ENCODE data around the gene DSTYK.

The DSTYK gene

DNA sequence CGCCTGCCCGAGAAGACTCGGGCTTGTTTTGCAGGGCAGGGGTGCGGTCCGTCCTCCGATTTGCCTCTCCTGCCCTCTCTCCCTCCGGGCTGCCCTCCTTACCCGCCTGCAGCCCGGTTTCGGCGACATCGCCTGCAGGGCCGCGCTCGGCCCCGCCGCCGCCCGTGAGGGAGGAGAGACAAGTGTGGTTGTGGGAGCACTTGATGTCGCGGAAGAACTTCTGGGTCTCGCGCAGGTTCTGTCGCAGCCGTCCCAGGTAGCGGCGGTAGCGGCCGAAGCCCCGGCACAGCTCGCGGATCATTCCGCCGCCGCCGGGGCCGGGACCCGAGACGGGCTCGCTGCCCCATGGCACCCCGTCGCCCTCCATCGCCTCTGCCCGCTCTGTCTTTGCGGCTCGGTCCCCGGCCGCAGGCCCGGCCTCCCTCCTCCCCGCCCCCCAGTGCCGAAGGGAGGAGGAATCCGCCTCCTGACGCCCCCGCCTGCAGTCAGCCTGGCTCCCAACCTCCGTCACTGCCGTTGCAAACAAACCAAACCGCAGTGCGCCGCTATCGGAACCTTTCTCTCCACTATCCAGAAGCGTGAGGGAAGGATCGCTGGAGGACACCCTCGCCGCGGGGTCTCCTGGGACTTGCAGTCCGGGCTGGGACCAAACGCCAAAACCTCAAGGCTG lies at the start of gene DSTYK (continued):
- peak; percentile 68 for TF ChIP-seq GLIS2 (tag by site-specific recombination; IDR thresholded peaks at IDR 0.05)
- peak; percentile 98; the same call in 1 of the 2 replicates for TF ChIP-seq ZNF391 (tag by site-specific recombination; IDR thresholded peaks at IDR 0.05; ENCODE audit: borderline replicate concordance, low read depth)
- no peak for TF ChIP-seq ZNF48 (tag by site-specific recombination; IDR thresholded peaks at IDR 0.05)
- TF ChIP-seq, protein P1, sequence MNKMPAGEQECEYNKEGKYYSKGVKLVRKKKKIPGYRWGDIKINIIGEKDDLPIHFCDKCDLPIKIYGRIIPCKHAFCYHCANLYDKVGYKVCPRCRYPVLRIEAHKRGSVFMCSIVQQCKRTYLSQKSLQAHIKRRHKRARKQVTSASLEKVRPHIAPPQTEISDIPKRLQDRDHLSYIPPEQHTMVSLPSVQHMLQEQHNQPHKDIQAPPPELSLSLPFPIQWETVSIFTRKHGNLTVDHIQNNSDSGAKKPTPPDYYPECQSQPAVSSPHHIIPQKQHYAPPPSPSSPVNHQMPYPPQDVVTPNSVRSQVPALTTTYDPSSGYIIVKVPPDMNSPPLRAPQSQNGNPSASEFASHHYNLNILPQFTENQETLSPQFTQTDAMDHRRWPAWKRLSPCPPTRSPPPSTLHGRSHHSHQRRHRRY (tag by site-specific recombination; IDR thresholded peaks at IDR 0.05): no peak
- peak; percentile 99 for TF ChIP-seq ZFP37 (tag by site-specific recombination; IDR thresholded peaks at IDR 0.05)
- no peak for TF ChIP-seq ZNF354C (tag by site-specific recombination; IDR thresholded peaks at IDR 0.05; ENCODE audit: borderline replicate concordance, low read depth)
- TF ChIP-seq ZBTB8A (tag by site-specific recombination; IDR thresholded peaks at IDR 0.05): peak; percentile 91
- no peak for TF ChIP-seq MEIS1 (CRISPR knock-in tag; IDR thresholded peaks at IDR 0.05; ENCODE audit: borderline replicate concordance)
- peak; percentile 98 for TF ChIP-seq ZNF2 (tag by site-specific recombination; IDR thresholded peaks at IDR 0.05)
- TF ChIP-seq, protein P2, sequence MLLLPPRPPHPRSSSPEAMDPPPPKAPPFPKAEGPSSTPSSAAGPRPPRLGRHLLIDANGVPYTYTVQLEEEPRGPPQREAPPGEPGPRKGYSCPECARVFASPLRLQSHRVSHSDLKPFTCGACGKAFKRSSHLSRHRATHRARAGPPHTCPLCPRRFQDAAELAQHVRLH (tag by site-specific recombination; IDR thresholded peaks at IDR 0.05): peak; percentile 93
- TF ChIP-seq ZXDB (tag by site-specific recombination; IDR thresholded peaks at IDR 0.05): peak; percentile 99
- peak; percentile 99 for TF ChIP-seq ZBTB17 (tag by site-specific recombination; IDR thresholded peaks at IDR 0.05)
- TF ChIP-seq ZNF248 (tag by site-specific recombination; IDR thresholded peaks at IDR 0.05): no peak
- TF ChIP-seq, protein P3, sequence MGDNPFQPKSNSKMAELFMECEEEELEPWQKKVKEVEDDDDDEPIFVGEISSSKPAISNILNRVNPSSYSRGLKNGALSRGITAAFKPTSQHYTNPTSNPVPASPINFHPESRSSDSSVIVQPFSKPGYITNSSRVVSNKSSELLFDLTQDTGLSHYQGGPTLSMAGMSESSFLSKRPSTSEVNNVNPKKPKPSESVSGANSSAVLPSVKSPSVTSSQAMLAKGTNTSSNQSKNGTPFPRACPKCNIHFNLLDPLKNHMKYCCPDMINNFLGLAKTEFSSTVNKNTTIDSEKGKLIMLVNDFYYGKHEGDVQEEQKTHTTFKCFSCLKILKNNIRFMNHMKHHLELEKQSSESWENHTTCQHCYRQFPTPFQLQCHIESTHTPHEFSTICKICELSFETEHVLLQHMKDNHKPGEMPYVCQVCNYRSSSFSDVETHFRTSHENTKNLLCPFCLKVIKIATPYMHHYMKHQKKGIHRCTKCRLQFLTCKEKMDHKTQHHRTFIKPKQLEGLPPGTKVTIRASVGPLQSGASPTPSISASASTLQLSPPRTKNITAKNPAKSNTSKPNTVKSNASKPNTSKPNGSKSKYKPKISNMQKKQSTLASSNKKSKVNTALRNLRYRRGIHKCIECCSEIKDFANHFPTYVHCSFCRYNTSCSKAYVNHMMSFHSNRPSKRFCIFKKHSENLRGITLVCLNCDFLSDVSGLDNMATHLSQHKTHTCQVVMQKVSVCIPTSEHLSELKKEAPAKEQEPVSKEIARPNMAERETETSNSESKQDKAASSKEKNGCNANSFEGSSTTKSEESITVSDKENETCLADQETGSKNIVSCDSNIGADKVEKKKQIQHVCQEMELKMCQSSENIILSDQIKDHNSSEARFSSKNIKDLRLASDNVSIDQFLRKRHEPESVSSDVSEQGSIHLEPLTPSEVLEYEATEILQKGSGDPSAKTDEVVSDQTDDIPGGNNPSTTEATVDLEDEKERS (tag by site-specific recombination; IDR thresholded peaks at IDR 0.05): peak; percentile 70; the same call in 1 of the 2 replicates
- TF ChIP-seq ZNF610 (tag by site-specific recombination; IDR thresholded peaks at IDR 0.05; ENCODE audit: borderline replicate concordance): peak; percentile 87
- TF ChIP-seq SCRT2 (tag by site-specific recombination; IDR thresholded peaks at IDR 0.05): peak; percentile 43
- 0 out of 2 replicates have a peak, but pooled peaks have one; percentile 8 for TF ChIP-seq ZNF169 (tag by site-specific recombination; IDR thresholded peaks at IDR 0.05)
- peak; percentile 60 for TF ChIP-seq ZNF19 (tag by site-specific recombination; IDR thresholded peaks at IDR 0.05; ENCODE audit: low read depth)
- TF ChIP-seq, protein P4, sequence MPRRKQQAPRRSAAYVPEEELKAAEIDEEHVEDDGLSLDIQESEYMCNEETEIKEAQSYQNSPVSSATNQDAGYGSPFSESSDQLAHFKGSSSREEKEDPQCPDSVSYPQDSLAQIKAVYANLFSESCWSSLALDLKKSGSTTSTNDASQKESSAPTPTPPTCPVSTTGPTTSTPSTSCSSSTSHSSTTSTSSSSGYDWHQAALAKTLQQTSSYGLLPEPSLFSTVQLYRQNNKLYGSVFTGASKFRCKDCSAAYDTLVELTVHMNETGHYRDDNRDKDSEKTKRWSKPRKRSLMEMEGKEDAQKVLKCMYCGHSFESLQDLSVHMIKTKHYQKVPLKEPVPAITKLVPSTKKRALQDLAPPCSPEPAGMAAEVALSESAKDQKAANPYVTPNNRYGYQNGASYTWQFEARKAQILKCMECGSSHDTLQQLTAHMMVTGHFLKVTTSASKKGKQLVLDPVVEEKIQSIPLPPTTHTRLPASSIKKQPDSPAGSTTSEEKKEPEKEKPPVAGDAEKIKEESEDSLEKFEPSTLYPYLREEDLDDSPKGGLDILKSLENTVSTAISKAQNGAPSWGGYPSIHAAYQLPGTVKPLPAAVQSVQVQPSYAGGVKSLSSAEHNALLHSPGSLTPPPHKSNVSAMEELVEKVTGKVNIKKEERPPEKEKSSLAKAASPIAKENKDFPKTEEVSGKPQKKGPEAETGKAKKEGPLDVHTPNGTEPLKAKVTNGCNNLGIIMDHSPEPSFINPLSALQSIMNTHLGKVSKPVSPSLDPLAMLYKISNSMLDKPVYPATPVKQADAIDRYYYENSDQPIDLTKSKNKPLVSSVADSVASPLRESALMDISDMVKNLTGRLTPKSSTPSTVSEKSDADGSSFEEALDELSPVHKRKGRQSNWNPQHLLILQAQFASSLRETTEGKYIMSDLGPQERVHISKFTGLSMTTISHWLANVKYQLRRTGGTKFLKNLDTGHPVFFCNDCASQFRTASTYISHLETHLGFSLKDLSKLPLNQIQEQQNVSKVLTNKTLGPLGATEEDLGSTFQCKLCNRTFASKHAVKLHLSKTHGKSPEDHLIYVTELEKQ (tag by site-specific recombination; IDR thresholded peaks at IDR 0.05; ENCODE audit: borderline replicate concordance): peak; percentile 49; the same call in 1 of the 2 replicates
- TF ChIP-seq KLF1 (tag by site-specific recombination; IDR thresholded peaks at IDR 0.05): peak; percentile 64
- no peak for TF ChIP-seq BCL11A (tag by site-specific recombination; IDR thresholded peaks at IDR 0.05; ENCODE audit: low read depth)
- no peak for TF ChIP-seq ZNF830 (tag by site-specific recombination; IDR thresholded peaks at IDR 0.05; ENCODE audit: low read depth)
- no peak for TF ChIP-seq ZNF157 (tag by site-specific recombination; IDR thresholded peaks at IDR 0.05)
- TF ChIP-seq ZNF473 (tag by site-specific recombination; IDR thresholded peaks at IDR 0.05): no peak
- peak; percentile 96 for TF ChIP-seq YY1 (tag by site-specific recombination; IDR thresholded peaks at IDR 0.05)
- TF ChIP-seq, protein P5, sequence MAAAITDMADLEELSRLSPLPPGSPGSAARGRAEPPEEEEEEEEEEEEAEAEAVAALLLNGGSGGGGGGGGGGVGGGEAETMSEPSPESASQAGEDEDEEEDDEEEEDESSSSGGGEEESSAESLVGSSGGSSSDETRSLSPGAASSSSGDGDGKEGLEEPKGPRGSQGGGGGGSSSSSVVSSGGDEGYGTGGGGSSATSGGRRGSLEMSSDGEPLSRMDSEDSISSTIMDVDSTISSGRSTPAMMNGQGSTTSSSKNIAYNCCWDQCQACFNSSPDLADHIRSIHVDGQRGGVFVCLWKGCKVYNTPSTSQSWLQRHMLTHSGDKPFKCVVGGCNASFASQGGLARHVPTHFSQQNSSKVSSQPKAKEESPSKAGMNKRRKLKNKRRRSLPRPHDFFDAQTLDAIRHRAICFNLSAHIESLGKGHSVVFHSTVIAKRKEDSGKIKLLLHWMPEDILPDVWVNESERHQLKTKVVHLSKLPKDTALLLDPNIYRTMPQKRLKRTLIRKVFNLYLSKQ (tag by site-specific recombination; IDR thresholded peaks at IDR 0.05; ENCODE audit: borderline replicate concordance): peak; percentile 79
- no peak for TF ChIP-seq ZNF350 (tag by site-specific recombination; IDR thresholded peaks at IDR 0.05)
- no peak for TF ChIP-seq ZNF560 (tag by site-specific recombination; IDR thresholded peaks at IDR 0.05; ENCODE audit: borderline replicate concordance)
- peak; percentile 97 for TF ChIP-seq ZFHX2 (tag by site-specific recombination; conservative IDR thresholded peaks at IDR 0.05)
- TF ChIP-seq ZNF707 (tag by site-specific recombination; IDR thresholded peaks at IDR 0.05): 0 out of 2 replicates have a peak, but pooled peaks have one; percentile 23
- peak; percentile 32; the same call in 1 of the 2 replicates for TF ChIP-seq FEZF1 (tag by site-specific recombination; IDR thresholded peaks at IDR 0.05)
- no peak for TF ChIP-seq ZNF114 (tag by site-specific recombination; IDR thresholded peaks at IDR 0.05)

Measured in HEK293 (cell line).